ENCODE measurements around the gene TDRKH.

The TDRKH gene

GRCh38 chr1:151790071-151790939, at the start of gene TDRKH:
Gene TDRKH (minus strand): TSS chr1:151790500. CDS start chr1:151783022, 7,478 bp downstream.
- peak within 1 kb of the TSS; percentile 88 for H3K4me3 Mint-ChIP-seq
- peak; percentile 96 to 98 for ATAC-seq (replicated peaks)
- H3K27me3 Mint-ChIP-seq = no peaks in the 10 kb centered on the region
- H3K4me1 Mint-ChIP-seq = peaks cover 5 to 16% of the 10 kb centered on the region in 2 donors
- no peaks in the 10 kb centered on the region for H3K36me3 Mint-ChIP-seq
- peak within 1 kb of the TSS; percentile 84 for H3K27ac Mint-ChIP-seq
- no peaks in the 10 kb centered on the region for H3K9me3 Mint-ChIP-seq
- peak; percentile 99 for DNase-seq

- peak within 1 kb of the TSS; percentile 84 to 87 for H3K4me3 Mint-ChIP-seq
- H3K9me3 Mint-ChIP-seq = no peaks in the 10 kb centered on the region
- peak; percentile 50 for DNase-seq
- peak; percentile 54 to 60 for ATAC-seq (replicated peaks)
- H3K27me3 Mint-ChIP-seq = peaks cover 8 to 31% of the 10 kb centered on the region in 2 donors
- peak within 1 kb of the TSS; percentile 84 for H3K27ac Mint-ChIP-seq
- H3K36me3 Mint-ChIP-seq = peaks cover 4 to 8% of the 10 kb centered on the region in 2 donors
- H3K4me1 Mint-ChIP-seq = peaks cover 27 to 48% of the 10 kb centered on the region in 2 donors
Observed at GRCh38 chr1:151839457-151840403, 49.4 kb upstream of the TDRKH start, which contains the start of gene C2CD4D. Gene C2CD4D (minus strand): TSS chr1:151839820. CDS start chr1:151838989, 831 bp downstream.

GRCh38 chr1:151839082-151839412, 48.7 kb upstream of the TDRKH start:
- Mint-ChIP-seq H3K36me3 (peaks cover 0 to 3% of the 10 kb centered on the region in 2 donors), H3K9me3 (no peaks in the 10 kb centered on the region), H3K4me1 (peaks cover 27 to 41% of the 10 kb centered on the region in 2 donors), H3K4me3 (peak overlapping the region; percentile 84 to 87), H3K27me3 (peaks cover 8 to 31% of the 10 kb centered on the region in 2 donors), H3K27ac (peak overlapping the region; percentile 26)
- no peak for ATAC-seq (replicated peaks)
- DNase-seq = no peak

GRCh38 chr1:151838222-151839081, 48.2 kb upstream of the TDRKH start:
- Mint-ChIP-seq H3K9me3 (no peaks in the 10 kb centered on the region), H3K4me1 (peaks cover 26 to 41% of the 10 kb centered on the region in 2 donors), H3K4me3 (peak overlapping the region; percentile 84 to 87), H3K36me3 (peaks cover 0 to 3% of the 10 kb centered on the region in 2 donors), H3K27ac (peak overlapping the region; percentile 26), H3K27me3 (peaks cover 8 to 31% of the 10 kb centered on the region in 2 donors)
- ATAC-seq (replicated peaks) (peak; percentile 28 to 40), DNase-seq (peak; percentile 46)

- no peak for DNase-seq
- ATAC-seq (replicated peaks) = no peak
- peaks cover 8 to 31% of the 10 kb centered on the region in 2 donors for H3K27me3 Mint-ChIP-seq
- H3K4me1 Mint-ChIP-seq = peaks cover 22 to 40% of the 10 kb centered on the region in 2 donors
- peak overlapping the region; percentile 75 for H3K27ac Mint-ChIP-seq
- H3K4me3 Mint-ChIP-seq = peak overlapping the region; percentile 80 to 84
- no peaks in the 10 kb centered on the region for H3K9me3 Mint-ChIP-seq
- peaks cover 0 to 3% of the 10 kb centered on the region in 2 donors for H3K36me3 Mint-ChIP-seq
Observed at GRCh38 chr1:151837884-151838221, 47.6 kb upstream of the TDRKH start.

- DNase-seq = no peak
- H3K27me3 Mint-ChIP-seq = peaks cover 8 to 31% of the 10 kb centered on the region in 2 donors
- ATAC-seq (replicated peaks) = peak; percentile 3
- peaks cover 22 to 40% of the 10 kb centered on the region in 2 donors for H3K4me1 Mint-ChIP-seq
- peak overlapping the region; percentile 80 to 84 for H3K4me3 Mint-ChIP-seq
- no peaks in the 10 kb centered on the region for H3K9me3 Mint-ChIP-seq
- H3K27ac Mint-ChIP-seq = peak overlapping the region; percentile 56
- peaks cover 0 to 3% of the 10 kb centered on the region in 2 donors for H3K36me3 Mint-ChIP-seq
Observed at GRCh38 chr1:151837197-151837596, 46.9 kb upstream of the TDRKH start.

- ATAC-seq (replicated peaks) (no peak), DNase-seq (no peak)
- Mint-ChIP-seq H3K36me3 (no peaks in the 10 kb centered on the region), H3K4me3 (no peak overlapping the region), H3K27ac (no peak overlapping the region), H3K27me3 (peaks cover 13 to 37% of the 10 kb centered on the region in 2 donors), H3K9me3 (no peaks in the 10 kb centered on the region), H3K4me1 (peaks cover 26 to 49% of the 10 kb centered on the region in 2 donors)
Observed at GRCh38 chr1:151835596-151835995, 45.3 kb upstream of the TDRKH start.

- Mint-ChIP-seq H3K4me3 (no peak overlapping the region), H3K27me3 (peaks cover 22 to 35% of the 10 kb centered on the region in 2 donors), H3K36me3 (no peaks in the 10 kb centered on the region), H3K27ac (no peak overlapping the region), H3K9me3 (no peaks in the 10 kb centered on the region), H3K4me1 (peaks cover 24 to 44% of the 10 kb centered on the region in 2 donors)
- ATAC-seq (replicated peaks) (no peak), DNase-seq (no peak)
Observed at GRCh38 chr1:151834239-151834638, 43.9 kb upstream of the TDRKH start.

- no peak for DNase-seq
- Mint-ChIP-seq H3K4me3 (no peak overlapping the region), H3K27ac (no peak overlapping the region), H3K36me3 (no peaks in the 10 kb centered on the region), H3K27me3 (peaks cover 26 to 39% of the 10 kb centered on the region in 2 donors), H3K4me1 (peaks cover 29 to 47% of the 10 kb centered on the region in 2 donors), H3K9me3 (no peaks in the 10 kb centered on the region)
- ATAC-seq (replicated peaks) = no peak
Observed at GRCh38 chr1:151833172-151833900, 43.0 kb upstream of the TDRKH start.

GRCh38 chr1:151832318-151832980, 42.1 kb upstream of the TDRKH start:
- DNase-seq = no peak

GRCh38 chr1:151831605-151832004, 41.3 kb upstream of the TDRKH start, which contains the start of gene RORC:
Gene RORC (minus strand): TSS chr1:151831802. CDS start chr1:151831764, 38 bp downstream.
- DNase-seq (no peak), ATAC-seq (replicated peaks) (no peak)
- Mint-ChIP-seq H3K36me3 (no peaks in the 10 kb centered on the region), H3K4me3 (no peak within 1 kb of the TSS), H3K9me3 (no peaks in the 10 kb centered on the region), H3K27me3 (peaks cover 27 to 37% of the 10 kb centered on the region in 2 donors), H3K27ac (no peak within 1 kb of the TSS), H3K4me1 (peaks cover 26 to 41% of the 10 kb centered on the region in 2 donors)

More at GRCh38 chr1:151832318-151832980, 42.1 kb upstream of the TDRKH start:
- Mint-ChIP-seq H3K27me3 (peaks cover 28 to 44% of the 10 kb centered on the region in 2 donors), H3K4me1 (peaks cover 33 to 49% of the 10 kb centered on the region in 2 donors), H3K9me3 (no peaks in the 10 kb centered on the region), H3K27ac (no peak overlapping the region), H3K4me3 (no peak overlapping the region), H3K36me3 (no peaks in the 10 kb centered on the region)
- ATAC-seq (replicated peaks) = no peak

GRCh38 chr1:151831256-151831591, 40.9 kb upstream of the TDRKH start:
- Mint-ChIP-seq H3K27ac (no peak overlapping the region), H3K27me3 (peaks cover 27 to 33% of the 10 kb centered on the region in 2 donors), H3K4me3 (no peak overlapping the region), H3K36me3 (no peaks in the 10 kb centered on the region), H3K9me3 (no peaks in the 10 kb centered on the region), H3K4me1 (peaks cover 23 to 37% of the 10 kb centered on the region in 2 donors)
- ATAC-seq (replicated peaks) = no peak
- DNase-seq = no peak
